Ovary (tissue), 3 donors: ENCODE results near the gene COL26A1.

ENCODE experiments used
- CTCF ChIP-seq, 3 donors: fragments of 450-650 bp in 2 of 3; fragments of 200-600 bp in 1 of 3; IDR thresholded peaks; one replicate each; pipeline versions ENCODE4 v1.5.1 to v1.8.0; 2016 to 2022; ENCODE audit warnings: antibody characterized with exemption in 3 of 3, mild to moderate bottlenecking in 1 of 3
- EP300 ChIP-seq: sonication (generic); formaldehyde crosslinking; IDR thresholded peaks from one replicate; pipeline ENCODE4 v1.6.1; 2017; ENCODE audit warnings: antibody characterized with exemption
- POLR2A ChIP-seq: fragments of 450-650 bp; IDR thresholded peaks from one replicate; pipeline ENCODE4 v1.6.1; 2017; ENCODE audit warnings: antibody characterized with exemption, mild to moderate bottlenecking, moderate library complexity
- donor health status: DM: no; HTN: no; CAD: no.

GRCh38 chr7:101529560-101529959 is 166.9 kb downstream of the COL26A1 start:
- TF ChIP-seq POLR2A (no peak), CTCF (IDR thresholded peaks at IDR 0.05) (no peak), EP300 (no peak)
